Raji (cell line): ENCODE data around the gene FIGLA.

ENCODE experiments used
- POLR2A ChIP-seq: IDR thresholded peaks from 2 replicates; pipeline ENCODE4 v1.6.1; 2011; ENCODE audit warnings: low read depth, low read length, control low read depth; ENCODE audit not compliant: insufficient read depth

The FIGLA gene

DNA sequence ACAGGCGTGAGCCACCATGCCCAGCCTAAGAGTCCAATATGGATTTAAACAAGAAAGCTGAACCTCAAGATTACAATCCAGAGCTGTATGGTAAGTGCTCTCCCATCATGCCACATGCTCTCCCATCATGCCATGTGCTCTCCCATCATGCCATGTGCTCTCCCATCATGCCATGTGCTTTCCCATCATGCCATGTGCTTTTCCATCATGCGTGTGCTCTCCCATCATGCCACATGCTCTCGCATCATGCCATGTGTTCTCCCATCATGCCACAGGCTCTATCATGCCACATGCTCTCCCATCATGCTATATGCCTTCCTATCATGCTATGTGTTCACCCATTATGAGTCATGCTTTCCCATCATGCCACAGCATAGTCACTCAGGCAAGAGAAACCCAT lies 43.2 kb downstream of the FIGLA start:
- TF ChIP-seq POLR2A: no peak

DNA sequence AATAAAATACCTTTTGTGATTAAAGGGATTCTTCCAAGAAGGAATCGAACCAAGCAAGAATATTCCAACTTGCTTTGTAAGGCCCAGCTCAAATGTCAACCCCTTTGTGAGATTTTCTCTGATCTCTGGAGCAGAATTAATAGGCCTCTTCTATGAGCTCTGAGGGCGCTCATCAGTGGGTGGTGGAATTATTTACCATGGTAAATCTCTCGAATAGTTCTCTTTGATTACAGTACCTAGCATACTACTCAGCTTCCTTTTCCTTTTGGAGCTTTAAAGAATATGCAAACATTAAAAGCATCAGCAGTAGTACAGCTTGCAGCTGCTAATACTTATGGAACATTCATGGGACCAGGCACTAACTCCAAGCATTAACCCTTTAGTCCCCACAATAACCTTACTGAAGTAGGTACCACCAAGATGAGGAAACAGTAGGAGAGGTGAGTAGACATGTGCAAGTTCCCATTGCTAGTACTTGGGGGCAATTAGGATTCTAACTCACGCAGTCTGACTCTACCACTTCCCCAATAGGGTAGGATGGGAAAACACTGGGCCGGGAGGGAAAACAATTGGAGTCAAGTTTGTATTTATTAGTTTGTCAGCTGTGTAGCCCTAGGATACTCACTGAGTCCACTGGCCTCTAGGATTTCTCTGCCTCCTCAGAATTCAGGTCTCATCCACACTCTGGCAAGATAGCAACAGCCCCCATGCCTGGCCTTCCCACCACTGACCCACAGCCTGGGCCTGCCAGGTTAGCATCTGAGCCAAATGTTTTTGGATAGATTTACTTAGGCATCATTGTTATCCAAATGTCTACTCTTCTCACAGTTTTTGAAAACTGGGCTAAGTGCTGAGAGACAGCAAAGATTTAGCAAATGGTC lies 44.1 kb downstream of the FIGLA start:
- no peak for TF ChIP-seq POLR2A

DNA sequence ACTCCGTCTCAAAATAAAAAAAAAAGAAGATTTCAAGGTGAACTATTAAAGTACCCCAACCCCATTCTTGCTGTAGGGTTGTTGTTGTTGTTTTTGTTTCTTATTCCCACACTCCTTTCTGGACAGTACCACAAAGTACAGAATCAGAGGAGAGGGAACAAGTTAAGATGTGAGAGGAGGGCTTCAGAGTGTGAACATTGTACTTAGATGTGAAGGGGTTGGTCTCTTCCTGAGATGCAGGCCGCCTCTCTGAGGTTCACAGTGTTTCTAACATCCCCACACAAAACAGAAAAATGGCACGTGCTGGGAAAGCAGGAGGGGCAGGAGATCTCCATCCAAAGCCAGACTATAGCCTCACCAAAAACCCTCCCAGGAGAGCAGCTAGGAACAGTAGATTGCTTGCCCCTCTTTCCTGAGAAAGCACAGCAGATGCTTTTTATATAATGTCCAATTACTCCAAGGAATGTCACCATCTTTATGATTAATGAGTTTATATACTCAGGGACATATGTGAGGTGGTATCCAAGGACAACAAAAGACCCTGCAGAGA lies 45.1 kb downstream of the FIGLA start:
- no peak for TF ChIP-seq POLR2A

DNA sequence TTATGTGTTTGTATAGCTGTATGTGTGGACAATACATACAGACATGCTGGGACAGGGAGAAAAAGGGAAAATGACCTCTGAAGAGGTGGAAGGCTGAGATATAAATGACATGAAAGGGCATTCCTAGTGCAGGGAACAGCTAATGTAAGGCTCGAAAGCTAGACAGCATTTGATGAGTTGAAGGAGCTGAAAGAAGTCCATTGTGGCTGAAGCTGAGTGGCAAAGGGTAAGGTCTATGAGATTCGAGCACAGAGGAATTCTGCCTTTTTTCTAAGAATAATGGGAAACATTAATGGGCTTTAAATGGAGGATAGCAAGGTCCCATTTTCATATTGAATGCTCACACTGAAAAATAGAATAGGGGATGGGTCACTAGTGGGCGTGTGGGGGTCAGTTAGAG lies 46.0 kb downstream of the FIGLA start:
- TF ChIP-seq POLR2A: no peak

DNA sequence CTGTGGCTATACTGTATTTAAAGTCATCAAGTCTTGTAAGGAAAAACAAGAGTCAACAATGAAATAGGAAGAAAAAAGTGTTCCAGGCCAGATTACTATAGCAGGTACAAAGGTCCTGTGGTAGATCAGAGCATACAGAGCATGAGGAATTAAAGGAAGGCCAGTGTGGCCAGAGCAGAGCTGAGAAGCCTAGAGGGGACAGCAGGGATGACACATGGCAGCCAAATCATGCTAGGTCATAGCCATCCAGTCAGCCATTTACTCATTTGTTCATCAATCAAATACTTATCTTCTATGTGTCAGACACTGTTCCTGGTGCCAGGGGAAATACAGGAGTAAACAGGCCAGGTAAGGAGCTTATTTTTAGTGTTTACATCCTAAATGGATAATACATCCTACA lies 46.8 kb downstream of the FIGLA start:
- no peak for TF ChIP-seq POLR2A

DNA sequence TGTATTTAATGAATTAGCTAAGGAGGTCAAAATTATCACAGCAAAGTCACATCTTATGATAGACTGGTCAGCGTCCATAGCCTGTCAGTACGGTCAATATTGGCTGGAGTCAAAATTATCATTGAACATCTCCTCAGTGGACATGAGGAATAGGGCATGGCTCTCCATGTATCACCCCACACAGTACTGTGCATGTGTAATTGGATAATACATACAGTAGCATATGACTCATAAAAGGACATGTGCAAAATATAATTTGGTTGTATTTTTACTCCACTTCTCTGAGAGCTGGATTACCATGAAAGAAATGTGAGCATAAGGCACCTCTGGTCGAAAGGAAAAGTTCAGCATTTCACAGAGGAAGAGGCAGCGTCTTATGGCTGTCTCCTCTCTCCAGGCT lies 47.4 kb downstream of the FIGLA start:
- no peak for TF ChIP-seq POLR2A

DNA sequence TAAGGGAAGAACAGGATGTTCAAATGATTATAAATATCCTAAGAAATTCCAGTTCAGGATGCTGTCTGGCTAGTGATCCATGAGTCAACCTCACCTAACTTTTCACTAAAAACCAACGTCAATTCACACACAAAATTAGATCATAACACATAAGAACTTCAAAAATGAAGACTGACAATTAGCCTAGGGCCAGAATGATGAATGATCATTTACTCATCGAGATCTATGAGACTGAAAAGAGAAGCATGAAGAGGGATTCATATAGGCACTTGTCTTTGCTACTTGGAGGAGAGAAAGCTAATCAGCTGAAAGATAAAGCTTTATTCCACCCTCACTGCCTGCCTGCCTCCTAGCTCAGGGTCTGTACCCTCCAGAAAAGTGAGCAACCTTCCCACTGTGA lies 52.3 kb downstream of the FIGLA start:
- TF ChIP-seq POLR2A: no peak

DNA sequence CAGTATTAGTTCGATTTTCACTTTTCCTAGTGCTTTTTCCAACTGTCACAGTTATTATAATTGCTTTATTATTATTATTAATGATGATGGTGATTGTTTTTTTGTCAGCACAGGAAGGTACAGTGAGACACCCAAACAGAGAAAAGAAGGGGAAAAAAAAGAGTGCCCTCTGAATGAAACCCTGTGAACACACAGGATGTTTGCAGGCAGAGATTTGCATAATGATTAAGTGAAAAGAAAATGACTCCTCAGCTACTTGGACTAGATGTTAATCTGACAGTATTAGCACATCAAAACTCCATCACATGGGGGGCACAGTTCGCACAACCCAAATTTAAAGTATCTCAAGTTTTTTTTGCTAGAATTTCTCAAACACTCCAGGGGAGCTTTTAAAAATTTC lies 55.4 kb downstream of the FIGLA start:
- no peak for TF ChIP-seq POLR2A

DNA sequence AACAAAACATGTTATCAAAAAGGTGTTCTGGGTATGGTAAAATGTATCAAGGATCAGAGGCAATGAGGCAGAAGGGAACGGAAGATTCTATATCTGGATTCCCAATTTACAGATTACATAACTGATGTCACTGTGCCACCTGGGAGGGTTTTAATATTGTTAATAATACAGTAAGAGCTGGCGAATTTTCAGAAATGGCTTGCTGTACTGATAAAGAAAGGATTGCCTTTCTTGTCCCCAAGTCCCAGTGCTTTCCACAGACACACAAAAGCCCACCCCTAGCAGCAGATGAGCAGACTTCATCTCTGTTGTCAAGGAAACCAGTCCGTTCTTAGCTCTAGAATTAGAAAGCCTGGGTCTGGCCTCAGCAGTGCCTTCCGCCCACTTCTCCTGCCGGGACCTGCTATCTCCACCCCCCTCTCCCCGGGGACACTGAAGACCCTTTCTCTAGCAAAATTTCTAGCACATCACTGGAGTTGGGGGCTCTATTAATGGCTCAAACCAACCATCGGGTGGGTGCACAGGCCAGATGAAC lies 56.7 kb downstream of the FIGLA start:
- TF ChIP-seq POLR2A: no peak

DNA sequence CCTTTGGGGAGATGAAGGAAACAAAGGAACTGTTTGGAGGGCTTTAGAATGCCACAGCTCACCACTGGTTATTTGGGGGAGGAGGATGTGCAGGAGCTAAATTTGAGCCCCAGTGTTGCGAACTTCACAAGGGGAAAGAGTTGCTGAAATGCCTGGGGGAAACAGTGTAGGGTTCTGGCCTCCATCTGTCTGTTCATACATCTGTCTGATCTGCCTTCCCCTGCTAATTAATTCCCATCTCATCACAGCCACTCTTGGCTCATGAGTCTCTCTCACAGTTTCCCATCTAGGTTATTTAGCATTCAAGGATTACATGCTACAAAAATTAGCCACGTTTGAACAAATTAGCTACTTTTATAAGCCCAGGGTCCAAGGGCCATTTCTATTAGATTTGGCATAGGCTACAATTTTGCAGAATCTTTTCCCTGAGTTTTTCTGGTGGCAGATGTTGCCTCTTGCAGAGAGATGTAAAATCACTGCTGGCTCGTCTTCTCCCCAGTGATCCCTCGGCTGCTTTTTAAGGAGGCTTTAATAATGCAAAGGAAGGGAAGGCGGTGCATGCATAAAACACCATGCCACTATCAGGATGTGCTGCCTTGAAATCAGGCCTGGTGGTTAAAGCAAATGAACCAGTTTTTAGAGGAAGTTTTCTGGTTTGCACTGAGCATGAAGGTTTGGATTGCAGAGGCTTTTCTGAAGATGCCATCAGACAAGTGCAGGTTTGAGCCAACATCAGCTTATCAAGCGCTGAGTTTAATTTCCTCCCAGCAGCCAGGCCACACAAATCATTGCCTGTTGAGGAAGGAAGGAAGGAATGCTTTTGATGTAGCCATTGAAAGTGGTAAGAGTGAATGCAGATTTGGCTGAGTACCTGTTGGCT lies 57.4 kb downstream of the FIGLA start:
- no peak for TF ChIP-seq POLR2A

DNA sequence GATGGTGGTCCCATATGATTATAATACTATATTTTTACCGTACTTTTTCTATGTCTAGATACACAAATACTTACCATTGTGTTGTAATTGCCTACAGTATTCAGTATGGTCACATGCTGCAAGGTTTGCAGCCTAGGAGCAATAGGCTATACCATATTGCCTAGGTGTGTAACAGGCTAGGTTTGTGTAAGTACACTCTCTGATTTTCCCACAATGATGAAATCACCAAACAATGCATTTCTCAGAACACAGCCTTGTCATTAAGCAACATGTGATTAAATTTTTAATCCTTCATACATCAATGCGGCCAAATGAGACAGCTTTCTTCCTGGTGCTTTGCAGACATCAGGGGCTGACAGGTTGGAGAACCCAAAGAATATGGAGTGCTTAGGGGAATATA lies 59.7 kb downstream of the FIGLA start:
- no peak for TF ChIP-seq POLR2A

DNA sequence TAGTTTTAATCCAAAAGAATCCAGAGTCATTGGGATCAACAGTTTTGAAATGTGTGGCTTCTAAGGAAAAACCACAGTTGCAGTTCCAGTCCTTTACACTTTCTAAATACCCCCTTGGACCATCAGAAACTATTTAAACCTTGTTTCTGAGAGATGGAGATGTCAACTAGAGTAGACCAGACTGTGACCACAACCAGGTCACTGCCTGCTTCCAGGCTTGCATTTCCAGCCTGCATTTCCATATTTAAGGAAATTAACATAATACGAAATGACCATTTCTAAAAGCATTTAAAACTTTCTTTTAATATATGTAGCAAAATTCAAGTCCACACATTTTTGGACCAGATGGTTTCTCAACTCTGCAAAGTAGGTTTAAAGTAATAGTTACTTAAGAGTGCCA lies 60.8 kb downstream of the FIGLA start:
- no peak for TF ChIP-seq POLR2A

DNA sequence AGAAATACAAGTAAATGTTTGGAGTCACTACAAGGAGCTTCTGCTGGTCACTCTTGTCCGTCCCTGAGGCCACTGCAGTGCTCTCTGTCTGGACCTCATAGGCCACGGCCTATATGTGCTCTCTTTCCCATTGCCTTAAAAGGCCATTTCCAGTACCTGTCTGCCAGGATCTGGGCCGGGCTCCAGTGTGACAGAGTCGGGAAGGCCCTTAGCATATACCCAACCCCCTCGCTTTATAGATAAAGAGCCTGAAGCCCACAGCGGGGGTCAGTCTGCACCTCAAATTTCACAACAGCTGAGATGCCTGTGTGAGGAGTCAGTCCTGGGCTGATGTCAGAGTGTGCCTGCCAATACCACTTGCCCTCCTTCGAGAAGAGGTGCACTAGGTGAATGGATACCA lies 62.3 kb downstream of the FIGLA start:
- no peak for TF ChIP-seq POLR2A
